ENCODE data around the gene SUSD2. TPM values are rescaled to one million over a fixed set of nuclear protein-coding genes. Genes with fewer than 3 reads are reported as not detected.
"Not testable (repeated sequence)": the region's sequence is repeated elsewhere in the genome, so short reads cannot be mapped to it uniquely, and the experiment has no call there.

SUSD2 gene
- total and polyA plus RNA-seq, 2 donors (not counting 1 experiment from before 2014, with no cell fraction given) = 10.6 to 11.9 TPM

- H3K4me2 ChIP-seq (ENCODE audit: extremely low read depth, insufficient read depth, low read length) = peak overlapping the region; percentile 77
- peaks cover 15% of the 10 kb centered on the region for H3K4me1 ChIP-seq (ENCODE audit: control insufficient read depth, extremely low read depth, insufficient read depth, low read length)
- H3K79me2 ChIP-seq (ENCODE audit: control insufficient read depth, insufficient read depth, low read length) = no peaks in the 10 kb centered on the region
- H3K9ac ChIP-seq (ENCODE audit: insufficient read depth, low read length) = no peak overlapping the region
- H3K36me3 ChIP-seq (ENCODE audit: control insufficient read depth, insufficient read depth, low read length) = no peaks in the 10 kb centered on the region
- H3K27me3 ChIP-seq (ENCODE audit: control insufficient read depth, insufficient read depth, low read length) = no peaks in the 10 kb centered on the region
- no peaks in the 10 kb centered on the region for H3K9me3 ChIP-seq (ENCODE audit: control insufficient read depth, insufficient read depth, low read depth, low read length)
- H3K4me3 ChIP-seq (replicated peaks in 1 of 4; ENCODE audit: control extremely low read depth in 1 of 4, insufficient read depth in 1 of 4, low read depth in 3 of 4, low read length in 4 of 4) = no peak overlapping the region
- peak; percentile 98 to 99 for DNase-seq (ENCODE audit: low read depth in 2 of 2)
- H4K20me1 ChIP-seq (ENCODE audit: control insufficient read depth, extremely low read depth, insufficient read depth, low read length) = no peaks in the 10 kb centered on the region
- TF ChIP-seq EZH2 (IDR thresholded peaks at IDR 0.05; ENCODE audit: low read length, missing control alignments) = no peak
- no peak for TF ChIP-seq CTCF (conservative IDR thresholded peaks at IDR 0.05 in 1 of 2, IDR thresholded peaks at IDR 0.05 in 1 of 2; ENCODE audit: low read depth in 1 of 2, low read length in 2 of 2)
- no peak overlapping the region for H2AFZ ChIP-seq (ENCODE audit: low read length)
- H3K27ac ChIP-seq (ENCODE audit: insufficient read depth, low read length) = peak overlapping the region; percentile 83
Measured at GRCh38 chr22:24208012-24208749, 26.9 kb downstream of the SUSD2 start.

- H3K4me3 ChIP-seq (replicated peaks in 1 of 4; ENCODE audit: control extremely low read depth in 1 of 4, insufficient read depth in 1 of 4, low read depth in 3 of 4, low read length in 4 of 4) = no peak overlapping the region
- H3K9me3 ChIP-seq (ENCODE audit: control insufficient read depth, insufficient read depth, low read depth, low read length) = no peaks in the 10 kb centered on the region
- no peak for DNase-seq (ENCODE audit: low read depth in 2 of 2)
- H3K79me2 ChIP-seq (ENCODE audit: control insufficient read depth, insufficient read depth, low read length) = no peaks in the 10 kb centered on the region
- no peak overlapping the region for H3K4me2 ChIP-seq (ENCODE audit: extremely low read depth, insufficient read depth, low read length)
- no peak overlapping the region for H3K27ac ChIP-seq (ENCODE audit: insufficient read depth, low read length)
- H2AFZ ChIP-seq (ENCODE audit: low read length) = no peak overlapping the region
- TF ChIP-seq CTCF (conservative IDR thresholded peaks at IDR 0.05 in 1 of 2, IDR thresholded peaks at IDR 0.05 in 1 of 2; ENCODE audit: low read depth in 1 of 2, low read length in 2 of 2) (no peak), EZH2 (IDR thresholded peaks at IDR 0.05; ENCODE audit: low read length, missing control alignments) (no peak)
- H3K4me1 ChIP-seq (ENCODE audit: control insufficient read depth, extremely low read depth, insufficient read depth, low read length) = peaks cover 15% of the 10 kb centered on the region
- H3K27me3 ChIP-seq (ENCODE audit: control insufficient read depth, insufficient read depth, low read length) = no peaks in the 10 kb centered on the region
- no peak overlapping the region for H3K9ac ChIP-seq (ENCODE audit: insufficient read depth, low read length)
- no peaks in the 10 kb centered on the region for H4K20me1 ChIP-seq (ENCODE audit: control insufficient read depth, extremely low read depth, insufficient read depth, low read length)
- no peaks in the 10 kb centered on the region for H3K36me3 ChIP-seq (ENCODE audit: control insufficient read depth, insufficient read depth, low read length)
Measured at GRCh38 chr22:24209016-24209415, 27.7 kb downstream of the SUSD2 start.

- Histone ChIP-seq H3K36me3 (ENCODE audit: control insufficient read depth, insufficient read depth, low read length) (no peaks in the 10 kb centered on the region), H3K4me3 (replicated peaks in 1 of 4; ENCODE audit: control extremely low read depth in 1 of 4, insufficient read depth in 1 of 4, low read depth in 3 of 4, low read length in 4 of 4) (no peak overlapping the region), H3K79me2 (ENCODE audit: control insufficient read depth, insufficient read depth, low read length) (no peaks in the 10 kb centered on the region), H3K9ac (ENCODE audit: insufficient read depth, low read length) (no peak overlapping the region), H3K9me3 (ENCODE audit: control insufficient read depth, insufficient read depth, low read depth, low read length) (no peaks in the 10 kb centered on the region), H3K4me2 (ENCODE audit: extremely low read depth, insufficient read depth, low read length) (no peak overlapping the region), H4K20me1 (ENCODE audit: control insufficient read depth, extremely low read depth, insufficient read depth, low read length) (no peaks in the 10 kb centered on the region), H3K27me3 (ENCODE audit: control insufficient read depth, insufficient read depth, low read length) (no peaks in the 10 kb centered on the region), H2AFZ (ENCODE audit: low read length) (no peak overlapping the region), H3K4me1 (ENCODE audit: control insufficient read depth, extremely low read depth, insufficient read depth, low read length) (peaks cover 15% of the 10 kb centered on the region), H3K27ac (ENCODE audit: insufficient read depth, low read length) (no peak overlapping the region)
- DNase-seq (ENCODE audit: low read depth in 2 of 2) = peak; percentile 45 to 47
- no peak for TF ChIP-seq EZH2 (IDR thresholded peaks at IDR 0.05; ENCODE audit: low read length, missing control alignments)
- TF ChIP-seq CTCF (conservative IDR thresholded peaks at IDR 0.05 in 1 of 2, IDR thresholded peaks at IDR 0.05 in 1 of 2; ENCODE audit: low read depth in 1 of 2, low read length in 2 of 2) = no peak
Measured at GRCh38 chr22:24209687-24210086, 28.4 kb downstream of the SUSD2 start.

GRCh38 chr22:24210409-24210808 is 29.1 kb downstream of the SUSD2 start:
- peaks cover 15% of the 10 kb centered on the region for H3K4me1 ChIP-seq (ENCODE audit: control insufficient read depth, extremely low read depth, insufficient read depth, low read length)
- not testable (repeated sequence) for H3K27ac ChIP-seq (ENCODE audit: insufficient read depth, low read length); H2AFZ ChIP-seq (ENCODE audit: low read length); H3K27me3 ChIP-seq (ENCODE audit: control insufficient read depth, insufficient read depth, low read length); H3K9ac ChIP-seq (ENCODE audit: insufficient read depth, low read length); H3K4me3 ChIP-seq (replicated peaks in 1 of 4; ENCODE audit: control extremely low read depth in 1 of 4, insufficient read depth in 1 of 4, low read depth in 3 of 4, low read length in 4 of 4); H3K79me2 ChIP-seq (ENCODE audit: control insufficient read depth, insufficient read depth, low read length); H3K9me3 ChIP-seq (ENCODE audit: control insufficient read depth, insufficient read depth, low read depth, low read length); H4K20me1 ChIP-seq (ENCODE audit: control insufficient read depth, extremely low read depth, insufficient read depth, low read length); H3K4me2 ChIP-seq (ENCODE audit: extremely low read depth, insufficient read depth, low read length); H3K36me3 ChIP-seq (ENCODE audit: control insufficient read depth, insufficient read depth, low read length)
- peak in 1 of 2 donors; percentile 25 for DNase-seq (ENCODE audit: low read depth in 2 of 2)
